ENCODE results near the gene PTPRM. TPM values are rescaled to one million over a fixed set of nuclear protein-coding genes. Genes with fewer than 3 reads are reported as not detected.

PTPRM gene
- total RNA-seq, 4 donors from 2014 or later = 206 to 337 (median 255) TPM

GRCh38 chr18:8330575-8330974, 763.5 kb downstream of the PTPRM start:
- TF ChIP-seq, protein P1, sequence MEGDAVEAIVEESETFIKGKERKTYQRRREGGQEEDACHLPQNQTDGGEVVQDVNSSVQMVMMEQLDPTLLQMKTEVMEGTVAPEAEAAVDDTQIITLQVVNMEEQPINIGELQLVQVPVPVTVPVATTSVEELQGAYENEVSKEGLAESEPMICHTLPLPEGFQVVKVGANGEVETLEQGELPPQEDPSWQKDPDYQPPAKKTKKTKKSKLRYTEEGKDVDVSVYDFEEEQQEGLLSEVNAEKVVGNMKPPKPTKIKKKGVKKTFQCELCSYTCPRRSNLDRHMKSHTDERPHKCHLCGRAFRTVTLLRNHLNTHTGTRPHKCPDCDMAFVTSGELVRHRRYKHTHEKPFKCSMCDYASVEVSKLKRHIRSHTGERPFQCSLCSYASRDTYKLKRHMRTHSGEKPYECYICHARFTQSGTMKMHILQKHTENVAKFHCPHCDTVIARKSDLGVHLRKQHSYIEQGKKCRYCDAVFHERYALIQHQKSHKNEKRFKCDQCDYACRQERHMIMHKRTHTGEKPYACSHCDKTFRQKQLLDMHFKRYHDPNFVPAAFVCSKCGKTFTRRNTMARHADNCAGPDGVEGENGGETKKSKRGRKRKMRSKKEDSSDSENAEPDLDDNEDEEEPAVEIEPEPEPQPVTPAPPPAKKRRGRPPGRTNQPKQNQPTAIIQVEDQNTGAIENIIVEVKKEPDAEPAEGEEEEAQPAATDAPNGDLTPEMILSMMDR (IDR thresholded peaks at IDR 0.05; ENCODE audit: low read depth) = no peak

DNA sequence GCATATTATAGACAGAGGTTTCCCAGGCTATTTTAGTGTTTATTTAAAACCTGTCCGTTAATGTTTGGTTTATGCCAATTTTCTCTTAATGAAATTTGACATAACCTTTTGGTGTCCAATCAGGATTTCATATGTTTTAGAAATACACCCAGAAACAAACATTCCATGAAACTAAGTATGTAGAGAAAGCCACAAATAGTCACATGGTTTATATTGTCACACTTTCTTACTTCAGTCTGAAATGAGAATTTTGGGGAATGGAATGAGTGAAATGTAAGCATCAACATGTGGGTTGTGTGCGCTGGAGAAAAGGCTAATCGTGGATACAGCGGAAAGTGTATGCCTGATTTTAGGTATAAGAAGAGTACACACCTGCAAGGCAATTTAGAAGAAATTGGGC, 765.2 kb downstream of the PTPRM start:
- TF ChIP-seq, protein P1 (IDR thresholded peaks at IDR 0.05; ENCODE audit: low read depth) = no peak

DNA sequence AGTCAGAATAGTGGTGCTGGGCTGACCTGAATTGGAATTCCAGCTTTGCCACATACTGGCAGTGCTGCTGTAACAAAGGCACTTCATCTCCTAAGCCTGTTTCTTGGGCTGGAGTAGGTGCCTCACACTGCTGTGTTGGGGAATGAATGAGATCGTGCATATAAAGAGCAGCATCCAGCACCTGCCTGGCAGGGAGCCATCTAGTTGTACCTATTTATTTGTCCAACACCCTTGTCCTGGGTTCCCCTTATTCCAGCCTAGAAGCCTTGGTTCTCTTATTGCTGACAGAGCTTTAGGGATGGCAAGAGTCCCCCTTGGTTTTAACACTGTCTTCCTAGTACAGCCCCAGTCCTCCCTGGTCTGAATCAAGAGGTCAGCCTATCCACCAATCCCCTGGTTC, 766.8 kb downstream of the PTPRM start:
- TF ChIP-seq, protein P1 (IDR thresholded peaks at IDR 0.05; ENCODE audit: low read depth) = no peak

DNA sequence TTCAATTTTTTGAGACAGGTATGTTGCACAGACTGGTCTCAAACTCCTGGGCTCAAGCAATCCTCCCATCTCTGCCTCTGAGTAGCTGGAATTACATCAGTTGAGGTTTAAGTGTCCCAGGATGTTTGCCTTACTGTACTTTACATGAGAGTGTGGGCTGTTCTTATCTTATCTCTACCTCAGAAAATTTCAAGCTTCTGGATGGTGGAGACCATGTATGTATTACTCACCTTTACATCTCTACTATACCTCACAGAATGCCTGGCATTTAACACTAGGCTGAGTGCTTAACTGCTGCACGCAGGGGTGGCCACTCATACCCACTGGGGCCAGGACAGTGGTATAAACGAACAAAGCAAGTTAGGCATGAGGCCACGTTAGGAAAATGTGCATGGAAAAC, 770.1 kb downstream of the PTPRM start:
- TF ChIP-seq, protein P1 (IDR thresholded peaks at IDR 0.05; ENCODE audit: low read depth) = no peak

DNA sequence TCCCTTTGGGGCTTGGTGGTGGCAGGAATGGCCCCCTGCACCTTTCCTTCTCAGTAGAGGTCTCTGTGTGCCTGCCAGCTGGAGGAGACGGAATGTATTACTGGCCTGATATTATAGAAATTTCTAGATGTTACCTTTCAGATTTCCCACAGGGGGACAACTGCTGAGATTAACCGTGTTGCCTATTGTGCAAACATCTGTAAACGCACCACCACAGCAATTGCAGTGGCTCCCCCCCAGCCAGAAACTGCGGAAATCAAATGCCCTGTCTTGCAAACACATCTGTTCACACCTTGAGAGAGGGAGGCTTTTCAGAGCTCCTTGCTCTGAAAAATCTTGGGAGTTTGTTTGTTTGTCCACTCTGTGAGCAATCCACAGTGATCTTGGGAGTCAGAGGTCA, 772.1 kb downstream of the PTPRM start:
- TF ChIP-seq, protein P1 (IDR thresholded peaks at IDR 0.05; ENCODE audit: low read depth) = no peak

DNA sequence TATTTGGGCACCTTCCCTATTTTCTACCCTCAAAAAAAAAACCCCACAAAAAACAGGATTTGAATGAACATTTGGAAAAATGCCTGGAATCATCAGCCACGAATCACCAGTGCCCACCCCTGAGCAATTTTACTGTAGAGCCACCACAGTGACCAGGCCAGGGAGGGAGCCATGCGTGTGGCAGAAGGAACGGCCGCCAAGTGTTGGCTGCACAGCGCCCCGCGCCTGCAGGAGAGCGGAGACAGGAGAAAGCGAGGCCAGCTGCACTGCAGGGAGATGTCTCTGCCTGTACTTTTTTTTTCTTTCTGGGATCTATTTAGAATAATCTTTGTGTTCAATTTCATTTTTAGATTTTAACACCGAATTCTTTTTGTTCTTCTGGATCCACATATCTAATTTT, 772.8 kb downstream of the PTPRM start:
- TF ChIP-seq, protein P1 (IDR thresholded peaks at IDR 0.05; ENCODE audit: low read depth) = no peak

- TF ChIP-seq, protein P1 (IDR thresholded peaks at IDR 0.05; ENCODE audit: low read depth) = no peak
Observed at GRCh38 chr18:8341481-8342230, 774.5 kb downstream of the PTPRM start.

All from subcutaneous adipose tissue (tissue), 4 donors.